HepG2 (cell line): ENCODE measurements around the gene CDR2L. TPM values are rescaled to one million over a fixed set of nuclear protein-coding genes. Genes with fewer than 3 reads are reported as not detected.

Source experiments
- AFF4 ChIP-seq: sonication (generic); formaldehyde crosslinking; IDR thresholded peaks from 2 replicates; pipeline ENCODE4 v1.4.0; 2020; ENCODE audit warnings: missing genetic modification reagents
- ATF1 ChIP-seq: IDR thresholded peaks from 2 replicates; pipeline ENCODE4 v1.6.1; 2016; ENCODE audit warnings: mild to moderate bottlenecking, control low read depth
- GABPB1 ChIP-seq: IDR thresholded peaks from 2 replicates; pipeline ENCODE4 v1.6.1; 2016; ENCODE audit warnings: mild to moderate bottlenecking, missing genetic modification reagents, moderate library complexity, missing compliant biosample characterization
- GRHL1 ChIP-seq: sonication (generic); formaldehyde crosslinking; conservative IDR thresholded peaks from 2 replicates; pipeline ENCODE4 v1.8.0; 2022; ENCODE audit warnings: missing genetic modification reagents
- HCFC1 ChIP-seq: fragments of 150-350 bp; IDR thresholded peaks from 2 replicates; pipeline ENCODE4 v1.6.1; 2014; ENCODE audit warnings: low read depth, low read length
- HOMEZ ChIP-seq: IDR thresholded peaks from 2 replicates; pipeline ENCODE4 v1.6.1; 2016; ENCODE audit warnings: low read depth
- JUNB ChIP-seq: sonication (generic); formaldehyde crosslinking; IDR thresholded peaks from 2 replicates; pipeline ENCODE4 v1.8.0; 2022; ENCODE audit warnings: missing genetic modification reagents, mild to moderate bottlenecking, borderline replicate concordance
- NR2F2 ChIP-seq: IDR thresholded peaks from 2 replicates; pipeline ENCODE4 v1.6.1; 2012; ENCODE audit warnings: low read depth, inconsistent platforms, borderline replicate concordance
- PRDM15 ChIP-seq: sonication (generic); formaldehyde crosslinking; IDR thresholded peaks from 2 replicates; pipeline ENCODE4 v1.4.0; 2020; ENCODE audit warnings: missing genetic modification reagents
- SRY ChIP-seq: sonication (generic); formaldehyde crosslinking; IDR thresholded peaks from 2 replicates; pipeline ENCODE4 v1.8.0; 2022; ENCODE audit warnings: mild to moderate bottlenecking, missing genetic modification reagents
- TFAP4 ChIP-seq: sonication (generic); IDR thresholded peaks from 2 replicates; pipeline ENCODE4 v1.6.1; 2016; ENCODE audit warnings: low read depth, borderline replicate concordance
- TMF1 ChIP-seq: sonication (generic); formaldehyde crosslinking; IDR thresholded peaks from 2 replicates; pipeline ENCODE4 v1.8.1; 2022; ENCODE audit warnings: low read depth, missing genetic modification reagents
- ZBTB33 ChIP-seq: sonication (generic); formaldehyde crosslinking; IDR thresholded peaks from 2 replicates; pipeline ENCODE4 v1.4.0; 2020; ENCODE audit warnings: missing genetic modification reagents
- ZNF543 ChIP-seq: sonication (generic); formaldehyde crosslinking; IDR thresholded peaks from 2 replicates; pipeline ENCODE4 v1.4.0; 2020; ENCODE audit warnings: mild to moderate bottlenecking, missing genetic modification reagents
- ZNF747 ChIP-seq: sonication (generic); formaldehyde crosslinking; IDR thresholded peaks from 2 replicates; pipeline ENCODE4 v1.8.1; 2023; ENCODE audit warnings: missing genetic modification reagents, mild to moderate bottlenecking, borderline replicate concordance
- polyA plus RNA-seq, 8 experiments: library from polyadenylated mRNA; depleted of rRNA in 3 of 8; stranded (reverse) in 7 of 8; unstranded in 1 of 8; fragments of >200 nt; fragmentation: Illumina TruSeq in 4 of 8; extraction: Trizol in 4 of 8; gene quantifications; 2 replicates each; pipeline versions ENCODE4 v1.2.1 to v1.2.3, GENCODE V29; 2011 to 2016; ENCODE audit warnings: low read depth in 4 of 8, missing spikeins in 1 of 8, mixed read lengths in 1 of 8; ENCODE audit not compliant: insufficient read depth in 1 of 8
- total RNA-seq, 5 experiments: library from RNA; depleted of rRNA; stranded (reverse); fragments of >200 nt; fragmentation: Illumina TruSeq; extraction: Trizol; gene quantifications; 2 replicates each; pipeline ENCODE4 v1.2.3, GENCODE V29; 2016; ENCODE audit warnings: low read depth in 1 of 5

Gene CDR2L
- total and polyA plus RNA-seq, 2 of the 13 experiments (the other 11 are each of a cell fraction or from before 2014, with no cell fraction given), result 1.9 to 2.1 TPM

GRCh38 chr17:75036643-75037268, 49.3 kb downstream of the CDR2L start (continued):
- TF ChIP-seq TFAP4, result no peak
- 0 out of 2 replicates have a peak, but pooled peaks have one; percentile 12 for TF ChIP-seq SRY (CRISPR knock-in tag)
- peak; percentile 93; the same call in 1 of the 2 replicates for TF ChIP-seq ZBTB33
- TF ChIP-seq TMF1 (CRISPR knock-in tag), result no peak
- no peak for TF ChIP-seq AFF4 (CRISPR knock-in tag)
- TF ChIP-seq ZNF543 (CRISPR knock-in tag), result 0 out of 2 replicates have a peak, but pooled peaks have one; percentile 36
- no peak for TF ChIP-seq ATF1
- no peak for TF ChIP-seq GRHL1 (CRISPR knock-in tag)
- TF ChIP-seq PRDM15 (CRISPR knock-in tag), result no peak; the same call in 1 of the 2 replicates
- TF ChIP-seq NR2F2, result no peak
- TF ChIP-seq HCFC1, result no peak
- no peak for TF ChIP-seq GABPB1
- TF ChIP-seq HOMEZ (CRISPR knock-in tag), result no peak
- no peak for TF ChIP-seq JUNB (CRISPR knock-in tag)
- peak; percentile 66 for TF ChIP-seq ZNF747 (CRISPR knock-in tag)
